ENCODE results near the gene NEUROD1.

NEUROD1 gene

DNA sequence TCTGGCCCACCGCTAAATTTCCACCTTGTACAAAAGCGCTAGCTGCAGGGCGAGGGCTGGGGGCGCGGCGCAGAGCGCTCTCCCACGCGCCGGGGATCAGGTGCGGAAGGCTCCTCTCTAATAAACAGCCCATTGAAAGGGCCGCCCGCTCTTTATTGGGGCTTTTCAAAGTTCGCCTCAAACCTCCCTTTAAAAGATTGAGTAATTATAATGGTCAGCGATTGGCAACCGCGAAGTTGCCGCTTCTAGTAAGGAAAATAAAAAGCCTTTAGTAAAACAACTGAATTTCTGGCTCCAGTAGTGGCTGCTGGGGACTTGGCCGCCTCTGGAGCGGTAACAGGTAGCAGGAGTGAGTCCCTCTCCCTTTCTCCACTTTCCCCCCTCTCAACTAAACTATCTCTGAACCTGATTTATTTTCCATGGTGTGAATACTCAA lies 755 bp downstream of the NEUROD1 start:
- Histone ChIP-seq H3K27ac (ENCODE audit: poor library complexity, severe bottlenecking) (no peak overlapping the region), H3K27me3 (ENCODE audit: insufficient read depth, poor library complexity, severe bottlenecking) (peaks cover 91% of the 10 kb centered on the region), H3K4me1 (ENCODE audit: insufficient read depth, poor library complexity, severe bottlenecking) (no peaks in the 10 kb centered on the region), H3K9me3 (ENCODE audit: severe bottlenecking) (no peaks in the 10 kb centered on the region), H3K4me3 (ENCODE audit: severe bottlenecking) (no peak overlapping the region), H3K36me3 (ENCODE audit: low read depth) (no peaks in the 10 kb centered on the region)
- no peak for TF ChIP-seq CTCF (IDR thresholded peaks at IDR 0.05; ENCODE audit: poor library complexity, severe bottlenecking)
- ATAC-seq (ENCODE audit: low read depth) (no peak), DNase-seq (ENCODE audit: low spot score) (no peak)

GRCh38 chr2:181678861-181679543 lies 1.3 kb downstream of the NEUROD1 start:
- H3K4me1 ChIP-seq (ENCODE audit: insufficient read depth, poor library complexity, severe bottlenecking), result no peaks in the 10 kb centered on the region
- peaks cover 87% of the 10 kb centered on the region for H3K27me3 ChIP-seq (ENCODE audit: insufficient read depth, poor library complexity, severe bottlenecking)
- ATAC-seq (ENCODE audit: low read depth), result no peak
- H3K27ac ChIP-seq (ENCODE audit: poor library complexity, severe bottlenecking), result no peak overlapping the region
- H3K36me3 ChIP-seq (ENCODE audit: low read depth), result no peaks in the 10 kb centered on the region
- DNase-seq (ENCODE audit: low spot score), result no peak
- no peaks in the 10 kb centered on the region for H3K9me3 ChIP-seq (ENCODE audit: severe bottlenecking)
- H3K4me3 ChIP-seq (ENCODE audit: severe bottlenecking), result no peak overlapping the region
- no peak for TF ChIP-seq CTCF (IDR thresholded peaks at IDR 0.05; ENCODE audit: poor library complexity, severe bottlenecking)

DNA sequence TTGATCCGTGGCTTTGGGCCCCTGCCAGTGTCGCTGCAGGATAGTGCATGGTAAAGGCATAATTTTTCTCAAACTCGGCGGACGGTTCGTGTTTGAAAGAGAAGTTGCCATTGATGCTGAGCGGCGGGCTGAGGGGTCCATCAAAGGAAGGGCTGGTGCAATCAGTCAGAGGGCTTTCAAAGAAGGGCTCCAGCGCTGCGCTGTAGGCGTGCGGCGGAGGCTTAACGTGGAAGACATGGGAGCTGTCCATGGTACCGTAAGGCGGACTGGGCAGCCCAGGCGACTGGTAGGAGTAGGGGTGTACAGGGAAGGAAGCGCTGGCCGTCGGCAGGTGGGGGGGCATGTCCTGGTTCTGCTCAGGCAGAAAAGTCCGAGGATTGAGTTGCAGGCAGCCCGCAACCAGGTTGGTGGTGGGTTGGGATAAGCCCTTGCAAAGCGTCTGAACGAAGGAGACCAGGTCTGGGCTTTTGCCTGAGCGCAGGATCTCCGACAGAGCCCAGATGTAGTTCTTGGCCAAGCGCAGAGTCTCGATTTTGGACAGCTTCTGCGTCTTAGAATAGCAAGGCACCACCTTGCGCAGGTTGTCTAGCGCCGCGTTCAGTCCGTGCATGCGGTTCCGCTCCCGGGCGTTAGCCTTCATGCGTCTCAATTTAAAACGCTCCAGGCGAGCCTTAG lies 2.3 kb downstream of the NEUROD1 start:
- no peak overlapping the region for H3K4me3 ChIP-seq (ENCODE audit: severe bottlenecking)
- H3K9me3 ChIP-seq (ENCODE audit: severe bottlenecking), result no peaks in the 10 kb centered on the region
- peaks cover 79% of the 10 kb centered on the region for H3K27me3 ChIP-seq (ENCODE audit: insufficient read depth, poor library complexity, severe bottlenecking)

DNA sequence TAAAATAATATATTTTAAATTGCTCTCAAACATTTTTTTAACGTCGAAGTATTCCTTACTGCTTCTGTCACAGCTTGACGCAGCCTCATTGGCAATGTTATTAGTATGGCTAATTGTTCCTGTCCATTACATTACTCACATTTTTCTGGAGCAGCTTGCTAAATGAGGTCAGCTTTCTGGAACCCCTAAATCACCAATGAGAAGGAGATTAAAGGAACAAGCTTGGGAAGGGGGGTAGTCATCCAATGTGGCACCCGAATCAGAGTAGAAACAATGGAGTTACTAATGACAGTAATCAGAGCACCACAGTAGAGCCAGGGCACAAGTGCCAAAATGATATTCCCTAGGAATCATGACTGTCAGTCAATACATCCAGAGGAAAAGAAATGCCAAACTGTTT lies 5.1 kb downstream of the NEUROD1 start:
- H3K4me1 ChIP-seq (ENCODE audit: insufficient read depth, poor library complexity, severe bottlenecking), result no peaks in the 10 kb centered on the region
- no peaks in the 10 kb centered on the region for H3K9me3 ChIP-seq (ENCODE audit: severe bottlenecking)
- DNase-seq (ENCODE audit: low spot score) (no peak), ATAC-seq (ENCODE audit: low read depth) (no peak)
- H3K27me3 ChIP-seq (ENCODE audit: insufficient read depth, poor library complexity, severe bottlenecking), result peaks cover 56% of the 10 kb centered on the region
- H3K4me3 ChIP-seq (ENCODE audit: severe bottlenecking), result no peak overlapping the region
- no peaks in the 10 kb centered on the region for H3K36me3 ChIP-seq (ENCODE audit: low read depth)
- H3K27ac ChIP-seq (ENCODE audit: poor library complexity, severe bottlenecking), result no peak overlapping the region
- TF ChIP-seq CTCF (IDR thresholded peaks at IDR 0.05; ENCODE audit: poor library complexity, severe bottlenecking), result no peak

More for the DNA sequence above, 2.3 kb downstream of the NEUROD1 start:
- Histone ChIP-seq H3K4me1 (ENCODE audit: insufficient read depth, poor library complexity, severe bottlenecking) (no peaks in the 10 kb centered on the region), H3K27ac (ENCODE audit: poor library complexity, severe bottlenecking) (no peak overlapping the region), H3K36me3 (ENCODE audit: low read depth) (no peaks in the 10 kb centered on the region)
- no peak for TF ChIP-seq CTCF (IDR thresholded peaks at IDR 0.05; ENCODE audit: poor library complexity, severe bottlenecking)
- peak; percentile 71 for DNase-seq (ENCODE audit: low spot score)
- ATAC-seq (ENCODE audit: low read depth), result peak; percentile 91

- H3K9me3 ChIP-seq (ENCODE audit: severe bottlenecking), result no peaks in the 10 kb centered on the region
- TF ChIP-seq CTCF (IDR thresholded peaks at IDR 0.05; ENCODE audit: poor library complexity, severe bottlenecking), result no peak
- H3K4me1 ChIP-seq (ENCODE audit: insufficient read depth, poor library complexity, severe bottlenecking), result no peaks in the 10 kb centered on the region
- H3K36me3 ChIP-seq (ENCODE audit: low read depth), result no peaks in the 10 kb centered on the region
- H3K27me3 ChIP-seq (ENCODE audit: insufficient read depth, poor library complexity, severe bottlenecking), result peaks cover 50% of the 10 kb centered on the region
- DNase-seq (ENCODE audit: low spot score) (no peak), ATAC-seq (ENCODE audit: low read depth) (no peak)
- no peak overlapping the region for H3K4me3 ChIP-seq (ENCODE audit: severe bottlenecking)
- H3K27ac ChIP-seq (ENCODE audit: poor library complexity, severe bottlenecking), result no peak overlapping the region
These were observed 5.9 kb downstream of the NEUROD1 start for GRCh38 chr2:181674461-181674860.

Measured in RWPE2 (cell line).